Panc1 (cell line): Measurements from ENCODE around the gene FADS2. TPM values are rescaled to one million over a fixed set of nuclear protein-coding genes. Genes with fewer than 3 reads are reported as not detected.
A peak's percentile ranks its signal among the peaks of the same experiment; 100 is the strongest.

Source experiments
- ATAC-seq: fragments of 200-7000 bp; cut with Tn5 transposase; 2 replicates; pipeline ENCODE4 v1.9.1; 2020; ENCODE audit warnings: mild to moderate bottlenecking, moderate library complexity
- BruUV-seq: library from RNA; stranded (reverse); fragments of 400-500 nt; replicated peaks from 2 replicates; lab custom pipeline; 2021; lab: Mats Ljungman, UMichigan
- CTCF ChIA-PET: fragments of 300-600 bp; sonication (Branson Sonifier 250); formaldehyde crosslinking; loops from one replicate; lab custom pipeline; 2022; ENCODE audit warnings: antibody characterized with exemption; lab: Charles Lee
- POLR2A ChIA-PET: fragments of 300-600 bp; sonication (Branson Sonifier 250); formaldehyde crosslinking; loops from one replicate; lab custom pipeline; 2022; ENCODE audit warnings: antibody characterized with exemption; lab: Charles Lee
- DNase-seq: peaks from one replicate; pipeline ENCODE4 v3.0.0-alpha.2; 2010; ENCODE audit warnings: low read depth, low spot score
- H3K27ac ChIP-seq: 2 replicates; pipeline ENCODE4 v1.5.1; 2011; ENCODE audit warnings: mild to moderate bottlenecking, low read length, inconsistent platforms
- H3K27me3 ChIP-seq: fragments of 200-500 bp; sonication (Bioruptor generic); 2 replicates; pipeline ENCODE4 v1.6.0; 2014; ENCODE audit warnings: low read length, inconsistent platforms; ENCODE audit not compliant: control insufficient read depth, insufficient read depth
- H3K36me3 ChIP-seq: fragments of 200-500 bp; sonication (Bioruptor generic); 2 replicates; pipeline ENCODE4 v1.5.1; 2014; ENCODE audit warnings: inconsistent platforms, mild to moderate bottlenecking, low read length, moderate library complexity; ENCODE audit not compliant: control insufficient read depth, insufficient read depth
- H3K4me1 ChIP-seq: 2 replicates; pipeline ENCODE4 v1.5.1; 2011; ENCODE audit warnings: inconsistent platforms, mild to moderate bottlenecking, low read length, moderate library complexity; ENCODE audit not compliant: control insufficient read depth, insufficient read depth
- H3K4me3 ChIP-seq, 2 experiments: 2 replicates each; pipeline ENCODE4 v1.5.1; 2011 to 2012; ENCODE audit warnings: low read depth in 2 of 2, low read length in 2 of 2, mild to moderate bottlenecking in 2 of 2, inconsistent platforms in 1 of 2, moderate library complexity in 1 of 2
- H3K9me3 ChIP-seq: fragments of 200-500 bp; sonication (Bioruptor generic); 2 replicates; pipeline ENCODE4 v1.5.1; 2014; ENCODE audit warnings: low read depth, mild to moderate bottlenecking, inconsistent platforms, low read length, moderate library complexity; ENCODE audit not compliant: control insufficient read depth, insufficient read depth
- POLR2AphosphoS5 ChIP-seq: IDR thresholded peaks from 2 replicates; pipeline ENCODE4 v1.6.1; 2012; ENCODE audit warnings: mild to moderate bottlenecking, low read depth, low read length, moderate library complexity
- SIN3A ChIP-seq: IDR thresholded peaks from 2 replicates; pipeline ENCODE4 v1.6.1; 2012; ENCODE audit warnings: low read depth, mild to moderate bottlenecking, low read length, moderate library complexity, borderline replicate concordance; ENCODE audit not compliant: insufficient read depth
- TCF7L2 ChIP-seq: IDR thresholded peaks from 2 replicates; pipeline ENCODE4 v1.6.1; 2011; ENCODE audit warnings: mild to moderate bottlenecking, low read depth, low read length, inconsistent platforms
- in situ Hi-C: cut with HindIII; loops from 2 replicates; pipeline ENCODE4 v1.10.0; 2016; ENCODE audit warnings: low sequenced_read_pairs, low pct_unique_long_range_greater_than_20kb
- intact Hi-C: fragments of 100-400 bp; cut with micrococcal nuclease; formaldehyde crosslinking; loops from one replicate; pipeline ENCODE4 v1.10.0; 2022; ENCODE audit not compliant: unreplicated experiment
- total RNA-seq: library from RNA; stranded (reverse); gene quantifications from one replicate; pipeline ENCODE4 v1.2.1, GENCODE V29; 2021; ENCODE audit not compliant: unreplicated experiment
- TF ChIP-seq, protein P1 (sequence below), 2 experiments: IDR thresholded peaks; 2 replicates each; pipeline ENCODE4 v1.6.1; 2011 to 2012; ENCODE audit warnings: low read depth in 2 of 2, control low read depth in 1 of 2, low read length in 1 of 2, mild to moderate bottlenecking in 1 of 2, moderate library complexity in 1 of 2; ENCODE audit not compliant: insufficient read depth in 1 of 2
- TF ChIP-seq, protein P2 (sequence below): fragments of 450-650 bp; IDR thresholded peaks from 2 replicates; pipeline ENCODE4 v1.5.1; 2017; ENCODE audit warnings: mild to moderate bottlenecking

The FADS2 gene
- total RNA-seq, 1 experiment from 2014 or later: 679 TPM

DNA sequence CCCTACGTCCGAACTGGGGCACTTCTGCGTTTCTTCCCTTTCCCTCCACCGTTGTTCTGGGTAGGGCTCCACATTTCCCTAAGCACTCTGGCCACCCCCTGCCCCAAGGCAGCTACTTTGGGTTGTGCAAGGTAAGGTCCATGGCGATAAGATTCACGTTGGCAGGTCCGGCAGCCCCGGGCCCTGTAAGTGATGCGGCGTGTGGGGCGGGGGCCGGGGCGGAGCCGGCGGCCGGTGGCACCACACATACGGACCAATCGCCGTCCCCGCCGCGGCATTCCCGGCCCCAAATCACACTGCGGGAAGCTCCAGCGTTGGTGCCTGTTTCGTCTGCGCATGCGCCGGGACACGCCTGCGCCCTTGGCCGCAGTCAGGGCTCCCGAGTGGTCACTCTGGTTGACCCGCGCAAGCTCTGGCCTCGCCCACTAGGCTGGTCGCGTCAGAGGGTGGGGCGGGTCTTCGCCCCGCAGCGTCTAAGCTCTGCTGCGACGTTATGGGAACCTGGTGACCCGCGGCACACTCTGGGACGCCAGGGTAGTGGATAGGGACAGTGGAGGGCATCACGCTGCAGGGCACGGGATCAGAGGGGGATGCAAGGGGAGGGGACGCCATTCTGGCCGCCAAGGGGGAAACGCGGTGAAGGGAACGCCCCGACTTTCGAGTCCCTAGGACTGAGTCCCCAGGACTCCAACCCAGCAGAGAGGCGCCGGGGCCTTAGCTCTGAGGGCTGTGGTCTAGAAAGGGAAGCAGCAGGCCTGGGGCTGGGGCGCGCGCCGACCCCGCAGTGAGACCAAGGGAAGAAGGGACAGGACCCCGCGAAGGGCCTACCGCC, 12.9 kb upstream of the FADS2 start:
- DNase-seq (peak; percentile 85), ATAC-seq (peak; percentile 90)
- Histone ChIP-seq H3K27me3 (no peaks in the 10 kb centered on the region), H3K36me3 (peaks cover 10% of the 10 kb centered on the region; the same call in 1 of the 2 replicates), H3K9me3 (no peaks in the 10 kb centered on the region), H3K27ac (peak overlapping the region; percentile 95), H3K4me3 (peak overlapping the region; percentile 69 to 91), H3K4me1 (peaks cover 17% of the 10 kb centered on the region)
- POLR2A ChIA-PET: interaction anchor here (0.6 to 1.3 kb wide), 12 partner anchors 9 to 1026 kb away, joined by 3 to 10 read pairs (median 3); partner anchors contain the start of genes C11orf98, CSKMT, FADS2 and FEN1
- CTCF ChIA-PET: interaction anchor here (0.6 to 1.9 kb wide), 4 partner anchors 18 to 701 kb away, joined by 3 to 10 read pairs (median 6); no protein-coding TSS in a partner anchor
- TF ChIP-seq, protein P1, sequence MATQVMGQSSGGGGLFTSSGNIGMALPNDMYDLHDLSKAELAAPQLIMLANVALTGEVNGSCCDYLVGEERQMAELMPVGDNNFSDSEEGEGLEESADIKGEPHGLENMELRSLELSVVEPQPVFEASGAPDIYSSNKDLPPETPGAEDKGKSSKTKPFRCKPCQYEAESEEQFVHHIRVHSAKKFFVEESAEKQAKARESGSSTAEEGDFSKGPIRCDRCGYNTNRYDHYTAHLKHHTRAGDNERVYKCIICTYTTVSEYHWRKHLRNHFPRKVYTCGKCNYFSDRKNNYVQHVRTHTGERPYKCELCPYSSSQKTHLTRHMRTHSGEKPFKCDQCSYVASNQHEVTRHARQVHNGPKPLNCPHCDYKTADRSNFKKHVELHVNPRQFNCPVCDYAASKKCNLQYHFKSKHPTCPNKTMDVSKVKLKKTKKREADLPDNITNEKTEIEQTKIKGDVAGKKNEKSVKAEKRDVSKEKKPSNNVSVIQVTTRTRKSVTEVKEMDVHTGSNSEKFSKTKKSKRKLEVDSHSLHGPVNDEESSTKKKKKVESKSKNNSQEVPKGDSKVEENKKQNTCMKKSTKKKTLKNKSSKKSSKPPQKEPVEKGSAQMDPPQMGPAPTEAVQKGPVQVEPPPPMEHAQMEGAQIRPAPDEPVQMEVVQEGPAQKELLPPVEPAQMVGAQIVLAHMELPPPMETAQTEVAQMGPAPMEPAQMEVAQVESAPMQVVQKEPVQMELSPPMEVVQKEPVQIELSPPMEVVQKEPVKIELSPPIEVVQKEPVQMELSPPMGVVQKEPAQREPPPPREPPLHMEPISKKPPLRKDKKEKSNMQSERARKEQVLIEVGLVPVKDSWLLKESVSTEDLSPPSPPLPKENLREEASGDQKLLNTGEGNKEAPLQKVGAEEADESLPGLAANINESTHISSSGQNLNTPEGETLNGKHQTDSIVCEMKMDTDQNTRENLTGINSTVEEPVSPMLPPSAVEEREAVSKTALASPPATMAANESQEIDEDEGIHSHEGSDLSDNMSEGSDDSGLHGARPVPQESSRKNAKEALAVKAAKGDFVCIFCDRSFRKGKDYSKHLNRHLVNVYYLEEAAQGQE (IDR thresholded peaks at IDR 0.05; ENCODE audit: insufficient read depth in 1 of 2, low read depth in 2 of 2, low read length in 1 of 2): 0 out of 4 replicates have a peak, but pooled peaks of 1 of the 2 experiments have one; percentile 19
- TF ChIP-seq SIN3A: no peak; the same call in 1 of the 2 replicates
- no peak for TF ChIP-seq TCF7L2
- TF ChIP-seq, protein P2, sequence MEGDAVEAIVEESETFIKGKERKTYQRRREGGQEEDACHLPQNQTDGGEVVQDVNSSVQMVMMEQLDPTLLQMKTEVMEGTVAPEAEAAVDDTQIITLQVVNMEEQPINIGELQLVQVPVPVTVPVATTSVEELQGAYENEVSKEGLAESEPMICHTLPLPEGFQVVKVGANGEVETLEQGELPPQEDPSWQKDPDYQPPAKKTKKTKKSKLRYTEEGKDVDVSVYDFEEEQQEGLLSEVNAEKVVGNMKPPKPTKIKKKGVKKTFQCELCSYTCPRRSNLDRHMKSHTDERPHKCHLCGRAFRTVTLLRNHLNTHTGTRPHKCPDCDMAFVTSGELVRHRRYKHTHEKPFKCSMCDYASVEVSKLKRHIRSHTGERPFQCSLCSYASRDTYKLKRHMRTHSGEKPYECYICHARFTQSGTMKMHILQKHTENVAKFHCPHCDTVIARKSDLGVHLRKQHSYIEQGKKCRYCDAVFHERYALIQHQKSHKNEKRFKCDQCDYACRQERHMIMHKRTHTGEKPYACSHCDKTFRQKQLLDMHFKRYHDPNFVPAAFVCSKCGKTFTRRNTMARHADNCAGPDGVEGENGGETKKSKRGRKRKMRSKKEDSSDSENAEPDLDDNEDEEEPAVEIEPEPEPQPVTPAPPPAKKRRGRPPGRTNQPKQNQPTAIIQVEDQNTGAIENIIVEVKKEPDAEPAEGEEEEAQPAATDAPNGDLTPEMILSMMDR: no peak
- TF ChIP-seq POLR2AphosphoS5: peak; percentile 86
- in situ Hi-C loops (no loop called here), intact Hi-C loops (no loop called here)
- no TSS peak for BruUV-seq

DNA sequence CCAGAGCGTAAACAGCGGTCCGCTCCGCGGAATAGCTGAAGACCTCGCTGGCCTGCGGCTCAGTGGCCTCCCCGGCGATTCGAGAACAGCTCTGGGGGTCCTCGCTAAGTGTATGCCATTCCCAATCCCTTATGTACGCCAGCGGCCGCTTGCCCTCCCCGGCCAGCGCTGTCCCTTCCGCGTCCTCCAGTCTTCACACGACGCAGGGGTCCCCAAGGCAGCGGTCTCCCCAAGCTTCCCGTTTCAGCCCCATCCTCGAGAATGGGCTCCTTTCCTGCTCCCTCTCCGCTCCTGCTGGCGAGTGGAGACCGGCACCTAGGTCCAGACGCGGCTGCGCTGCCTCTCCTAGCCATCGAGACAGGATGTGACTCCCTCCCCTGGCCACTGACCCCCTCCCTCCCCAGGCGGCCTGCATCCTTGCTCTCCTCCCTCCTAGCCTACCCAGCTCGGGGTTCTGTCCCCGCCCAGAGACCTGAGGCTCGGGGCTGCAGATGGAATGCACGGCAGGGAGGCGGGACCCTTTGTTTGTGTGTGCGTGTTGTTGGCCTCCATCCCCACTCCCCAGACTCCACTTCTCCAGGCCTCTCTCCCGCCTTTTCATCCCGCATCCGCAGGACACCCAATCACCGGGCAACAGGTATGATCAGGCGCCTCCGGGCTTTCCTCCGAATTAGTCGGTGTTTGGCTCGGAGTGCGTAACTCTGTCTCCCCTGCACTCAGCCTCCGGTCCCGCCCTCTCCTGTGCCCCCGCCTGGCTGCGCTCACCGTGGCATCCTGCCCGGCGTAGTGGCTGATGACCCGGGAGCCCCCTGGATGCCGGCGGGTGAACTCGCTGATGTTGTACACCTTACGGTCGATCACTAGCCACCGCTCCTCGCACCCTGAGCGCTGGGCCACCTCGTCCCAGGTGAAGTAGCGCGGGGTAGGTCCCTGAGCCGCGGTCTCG, 12.0 kb upstream of the FADS2 start:
- in situ Hi-C loops: no loop called here
- Histone ChIP-seq H3K4me3 (peak overlapping the region; percentile 69 to 91), H3K27me3 (no peaks in the 10 kb centered on the region), H3K4me1 (peaks cover 17% of the 10 kb centered on the region), H3K27ac (peak overlapping the region; percentile 95), H3K36me3 (peaks cover 9% of the 10 kb centered on the region; the same call in 1 of the 2 replicates), H3K9me3 (no peaks in the 10 kb centered on the region)
- CTCF ChIA-PET: interaction anchor here (0.6 to 1.9 kb wide), 3 partner anchors 19 to 700 kb away, joined by 3 to 10 read pairs (median 8); no protein-coding TSS in a partner anchor
- intact Hi-C loops: no loop called here
- DNase-seq: no peak
- BruUV-seq: TSS peak; percentile 65
- ATAC-seq: peak; percentile 53
- TF ChIP-seq TCF7L2: no peak
- TF ChIP-seq SIN3A: peak; percentile 53; the same call in 1 of the 2 replicates
- TF ChIP-seq POLR2AphosphoS5: peak; percentile 11; the same call in 1 of the 2 replicates
- TF ChIP-seq, protein P1 (IDR thresholded peaks at IDR 0.05; ENCODE audit: insufficient read depth in 1 of 2, low read depth in 2 of 2, low read length in 1 of 2): no peak
- TF ChIP-seq, protein P2: no peak
- POLR2A ChIA-PET: interaction anchor here (0.6 to 1.3 kb wide), 9 partner anchors 12 to 1025 kb away, joined by 3 to 10 read pairs (median 3); partner anchors contain the start of genes C11orf98, CSKMT, FADS2 and FEN1
